OCI-LY7 (cell line): ENCODE data around the gene USP24. TPM values are rescaled to one million over a fixed set of nuclear protein-coding genes. Genes with fewer than 3 reads are reported as not detected.

Experiments used
- BruUV-seq: library from RNA; stranded (reverse); fragments of 400-500 nt; replicated peaks from 2 replicates; lab custom pipeline; 2021; lab: Mats Ljungman, UMichigan
- CTCF ChIA-PET: fragments of 300-600 bp; sonication (Branson Sonifier 250); formaldehyde crosslinking; loops from one replicate; lab custom pipeline; 2022; ENCODE audit warnings: antibody characterized with exemption; ENCODE audit not compliant: unreplicated experiment; lab: Charles Lee
- POLR2A ChIA-PET: fragments of 300-600 bp; sonication (Branson Sonifier 250); formaldehyde crosslinking; loops from one replicate; lab custom pipeline; 2022; ENCODE audit warnings: antibody characterized with exemption; lab: Charles Lee
- DNase-seq: peaks from one replicate; pipeline ENCODE4 v3.0.0-alpha.2; 2015; ENCODE audit warnings: low spot score
- H2AFZ ChIP-seq: fragments of 200-600 bp; sonication (generic), shearing (Covaris generic); 2 replicates; pipeline ENCODE4 v1.6.1; 2014; ENCODE audit warnings: mild to moderate bottlenecking, antibody characterized with exemption, low read length, moderate library complexity
- H3K27ac ChIP-seq: fragments of 200-600 bp; sonication (generic); 2 replicates; pipeline ENCODE4 v1.5.1; 2014; ENCODE audit warnings: mixed run types, low read depth, mild to moderate bottlenecking, moderate library complexity, low read length, inconsistent platforms; ENCODE audit not compliant: poor library complexity, severe bottlenecking
- H3K36me3 ChIP-seq: fragments of 200-600 bp; sonication (generic); 2 replicates; pipeline ENCODE4 v1.6.1; 2014; ENCODE audit warnings: mild to moderate bottlenecking, antibody characterized with exemption, low read length, moderate library complexity, mixed read lengths; ENCODE audit not compliant: insufficient read depth
- H3K4me1 ChIP-seq: fragments of 200-600 bp; sonication (generic); 2 replicates; pipeline ENCODE4 v1.5.1; 2014; ENCODE audit warnings: mild to moderate bottlenecking, low read length; ENCODE audit not compliant: insufficient read depth, poor library complexity, severe bottlenecking
- H3K4me2 ChIP-seq: fragments of 200-600 bp; sonication (generic); 2 replicates; pipeline ENCODE4 v1.6.1; 2014; ENCODE audit warnings: mild to moderate bottlenecking, low read length
- H3K4me3 ChIP-seq: fragments of 200-600 bp; sonication (generic); 2 replicates; pipeline ENCODE4 v1.5.1; 2014; ENCODE audit warnings: mild to moderate bottlenecking, low read depth, low read length; ENCODE audit not compliant: poor library complexity, severe bottlenecking
- H3K79me2 ChIP-seq: fragments of 200-600 bp; sonication (generic); 2 replicates; pipeline ENCODE4 v1.6.1; 2016; ENCODE audit warnings: low read depth, mild to moderate bottlenecking, low read length, moderate library complexity, mixed read lengths; ENCODE audit not compliant: insufficient read depth
- H3K9me2 ChIP-seq: fragments of 200-600 bp; sonication (generic); 2 replicates; pipeline ENCODE4 v1.6.1; 2016; ENCODE audit warnings: mild to moderate bottlenecking, low read length, mixed read lengths; ENCODE audit not compliant: insufficient read depth
- H3K9me3 ChIP-seq: fragments of 200-600 bp; sonication (generic); 2 replicates; pipeline ENCODE4 v1.6.1; 2014; ENCODE audit warnings: mild to moderate bottlenecking, mixed run types, low read length, mixed read lengths
- H4K20me1 ChIP-seq: fragments of 200-600 bp; sonication (generic); 2 replicates; pipeline ENCODE4 v1.6.1; 2014; ENCODE audit warnings: mild to moderate bottlenecking, antibody characterized with exemption, low read length, moderate library complexity, mixed read lengths; ENCODE audit not compliant: insufficient read depth
- CTCF ChIP-seq: fragments of 200-600 bp; sonication (generic); conservative IDR thresholded peaks from 2 replicates; pipeline ENCODE4 v1.5.1; 2014; ENCODE audit warnings: mild to moderate bottlenecking, antibody characterized with exemption, low read length, moderate library complexity, mixed read lengths
- EZH2phosphoT487 ChIP-seq: fragments of 200-600 bp; sonication (generic); IDR thresholded peaks from 2 replicates; pipeline ENCODE4 v1.6.1; 2018; ENCODE audit warnings: low read depth, borderline replicate concordance, mild to moderate bottlenecking, mixed run types, antibody characterized with exemption, low read length, moderate library complexity, mixed read lengths
- intact Hi-C: fragments of 100-400 bp; cut with micrococcal nuclease; formaldehyde crosslinking; loops from one replicate; pipeline ENCODE4 v1.10.0; 2022; ENCODE audit not compliant: unreplicated experiment
- total RNA-seq, 2 experiments: library from RNA; depleted of rRNA in 1 of 2; stranded (reverse); fragments of >200 nt in 1 of 2; shearing (Covaris generic) in 1 of 2; gene quantifications; 2 replicates each; pipeline ENCODE4 v1.2.3, GENCODE V29; 2014 to 2022

The USP24 gene
- total RNA-seq, 2 experiments from 2014 or later = 35.1 to 46.3 TPM

GRCh38 chr1:55081188-55081904 is 133.8 kb downstream of the USP24 start:
- DNase-seq = no peak

GRCh38 chr1:55079651-55080050 is 135.5 kb downstream of the USP24 start:
- Histone ChIP-seq H3K27ac (no peak overlapping the region), H3K79me2 (no peaks in the 10 kb centered on the region), H3K4me3 (no peak overlapping the region), H3K9me2 (no peaks in the 10 kb centered on the region), H2AFZ (no peak overlapping the region), H3K4me2 (no peak overlapping the region), H3K4me1 (no peaks in the 10 kb centered on the region), H3K9me3 (no peaks in the 10 kb centered on the region), H4K20me1 (no peaks in the 10 kb centered on the region), H3K36me3 (peaks cover 87% of the 10 kb centered on the region)
- no peak for DNase-seq
- CTCF ChIA-PET = no interaction called here
- intact Hi-C loops = no loop called here
- POLR2A ChIA-PET = interaction anchor here (1.4 kb wide), 1 partner anchor 9 kb away, joined by 4 read pairs; no protein-coding TSS in a partner anchor
- TF ChIP-seq CTCF (no peak), EZH2phosphoT487 (no peak)
- no TSS peak for BruUV-seq

More at GRCh38 chr1:55081188-55081904, 133.8 kb downstream of the USP24 start:
- TF ChIP-seq EZH2phosphoT487 (no peak), CTCF (no peak)
- no peak overlapping the region for H3K4me2 ChIP-seq
- ChIA-PET CTCF (no interaction called here), POLR2A (no interaction called here)
- H2AFZ ChIP-seq = no peak overlapping the region
- no peaks in the 10 kb centered on the region for H3K79me2 ChIP-seq
- peaks cover 87% of the 10 kb centered on the region for H3K36me3 ChIP-seq
- BruUV-seq = no TSS peak
- H3K27ac ChIP-seq = no peak overlapping the region
- H3K9me3 ChIP-seq = no peaks in the 10 kb centered on the region
- H3K9me2 ChIP-seq = no peaks in the 10 kb centered on the region
- intact Hi-C loops = no loop called here
- no peaks in the 10 kb centered on the region for H4K20me1 ChIP-seq
- no peaks in the 10 kb centered on the region for H3K4me1 ChIP-seq
- H3K4me3 ChIP-seq = no peak overlapping the region

GRCh38 chr1:55078470-55078869 is 136.7 kb downstream of the USP24 start:
- TF ChIP-seq CTCF = no peak
- TF ChIP-seq EZH2phosphoT487 = no peak
- no peak overlapping the region for H3K4me3 ChIP-seq
- H3K9me3 ChIP-seq = no peaks in the 10 kb centered on the region
- no peak for DNase-seq
- ChIA-PET POLR2A (interaction anchor here (0.6 kb wide), 1 partner anchor 12 kb away, joined by 3 read pairs; no protein-coding TSS in a partner anchor), CTCF (no interaction called here)
- H3K79me2 ChIP-seq = no peaks in the 10 kb centered on the region
- no peak overlapping the region for H2AFZ ChIP-seq
- no peaks in the 10 kb centered on the region for H3K4me1 ChIP-seq
- H4K20me1 ChIP-seq = no peaks in the 10 kb centered on the region
- H3K27ac ChIP-seq = no peak overlapping the region
- H3K4me2 ChIP-seq = no peak overlapping the region
- peaks cover 85% of the 10 kb centered on the region for H3K36me3 ChIP-seq
- intact Hi-C loops = no loop called here
- no TSS peak for BruUV-seq
- no peaks in the 10 kb centered on the region for H3K9me2 ChIP-seq
